ENCODE measurements around the gene NEK2. TPM values are rescaled to one million over a fixed set of nuclear protein-coding genes. Genes with fewer than 3 reads are reported as not detected.
"Not testable (repeated sequence)": the region's sequence is repeated elsewhere in the genome, so short reads cannot be mapped to it uniquely, and the experiment has no call there.

NEK2 gene
- total RNA-seq, 4 donors from 2014 or later = 17.7 TPM; not detected in 3

- intact Hi-C loops (cut with DNase I; ENCODE audit: low total_unique reads) = no loop called here
- Histone ChIP-seq H3K9me3 (no peaks in the 10 kb centered on the region), H3K4me1 (no peaks in the 10 kb centered on the region), H3K27me3 (no peaks in the 10 kb centered on the region), H3K36me3 (no peaks in the 10 kb centered on the region), H3K27ac (no peak overlapping the region), H3K4me3 (no peak overlapping the region)
- TF ChIP-seq, protein P1, sequence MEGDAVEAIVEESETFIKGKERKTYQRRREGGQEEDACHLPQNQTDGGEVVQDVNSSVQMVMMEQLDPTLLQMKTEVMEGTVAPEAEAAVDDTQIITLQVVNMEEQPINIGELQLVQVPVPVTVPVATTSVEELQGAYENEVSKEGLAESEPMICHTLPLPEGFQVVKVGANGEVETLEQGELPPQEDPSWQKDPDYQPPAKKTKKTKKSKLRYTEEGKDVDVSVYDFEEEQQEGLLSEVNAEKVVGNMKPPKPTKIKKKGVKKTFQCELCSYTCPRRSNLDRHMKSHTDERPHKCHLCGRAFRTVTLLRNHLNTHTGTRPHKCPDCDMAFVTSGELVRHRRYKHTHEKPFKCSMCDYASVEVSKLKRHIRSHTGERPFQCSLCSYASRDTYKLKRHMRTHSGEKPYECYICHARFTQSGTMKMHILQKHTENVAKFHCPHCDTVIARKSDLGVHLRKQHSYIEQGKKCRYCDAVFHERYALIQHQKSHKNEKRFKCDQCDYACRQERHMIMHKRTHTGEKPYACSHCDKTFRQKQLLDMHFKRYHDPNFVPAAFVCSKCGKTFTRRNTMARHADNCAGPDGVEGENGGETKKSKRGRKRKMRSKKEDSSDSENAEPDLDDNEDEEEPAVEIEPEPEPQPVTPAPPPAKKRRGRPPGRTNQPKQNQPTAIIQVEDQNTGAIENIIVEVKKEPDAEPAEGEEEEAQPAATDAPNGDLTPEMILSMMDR (IDR thresholded peaks at IDR 0.05) = no peak
- no peak for TF ChIP-seq POLR2A (IDR thresholded peaks at IDR 0.05)
- DNase-seq = no peak
Observed at GRCh38 chr1:211632117-211632807, 43.2 kb downstream of the NEK2 start.

DNA sequence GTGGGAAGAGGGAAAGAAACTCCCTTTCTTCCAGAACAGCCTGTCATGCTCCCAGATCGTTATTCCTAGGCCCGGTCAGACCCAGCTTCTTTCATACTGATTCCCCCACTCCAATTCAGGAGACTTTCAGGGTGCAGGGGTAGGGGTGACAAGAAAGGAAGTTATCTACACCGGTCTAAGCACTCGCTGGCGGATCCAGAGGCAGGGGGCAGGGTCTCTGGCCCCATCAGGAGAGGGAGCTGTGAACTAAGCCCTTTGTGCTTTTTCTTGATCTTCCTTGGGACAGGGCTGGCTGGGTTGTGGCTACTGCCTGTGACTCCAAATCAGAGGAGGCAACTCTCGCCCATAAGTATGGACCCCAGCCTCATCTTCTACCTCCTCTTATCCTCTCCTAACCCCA, 44.3 kb downstream of the NEK2 start:
- intact Hi-C loops (cut with DNase I; ENCODE audit: low total_unique reads) = no loop called here
- TF ChIP-seq, protein P1 (IDR thresholded peaks at IDR 0.05) = no peak
- no peak for TF ChIP-seq POLR2A (IDR thresholded peaks at IDR 0.05)
- DNase-seq = no peak
- Histone ChIP-seq H3K9me3 (no peaks in the 10 kb centered on the region), H3K27me3 (no peaks in the 10 kb centered on the region), H3K4me1 (no peaks in the 10 kb centered on the region), H3K4me3 (no peak overlapping the region), H3K36me3 (no peaks in the 10 kb centered on the region), H3K27ac (no peak overlapping the region)

DNA sequence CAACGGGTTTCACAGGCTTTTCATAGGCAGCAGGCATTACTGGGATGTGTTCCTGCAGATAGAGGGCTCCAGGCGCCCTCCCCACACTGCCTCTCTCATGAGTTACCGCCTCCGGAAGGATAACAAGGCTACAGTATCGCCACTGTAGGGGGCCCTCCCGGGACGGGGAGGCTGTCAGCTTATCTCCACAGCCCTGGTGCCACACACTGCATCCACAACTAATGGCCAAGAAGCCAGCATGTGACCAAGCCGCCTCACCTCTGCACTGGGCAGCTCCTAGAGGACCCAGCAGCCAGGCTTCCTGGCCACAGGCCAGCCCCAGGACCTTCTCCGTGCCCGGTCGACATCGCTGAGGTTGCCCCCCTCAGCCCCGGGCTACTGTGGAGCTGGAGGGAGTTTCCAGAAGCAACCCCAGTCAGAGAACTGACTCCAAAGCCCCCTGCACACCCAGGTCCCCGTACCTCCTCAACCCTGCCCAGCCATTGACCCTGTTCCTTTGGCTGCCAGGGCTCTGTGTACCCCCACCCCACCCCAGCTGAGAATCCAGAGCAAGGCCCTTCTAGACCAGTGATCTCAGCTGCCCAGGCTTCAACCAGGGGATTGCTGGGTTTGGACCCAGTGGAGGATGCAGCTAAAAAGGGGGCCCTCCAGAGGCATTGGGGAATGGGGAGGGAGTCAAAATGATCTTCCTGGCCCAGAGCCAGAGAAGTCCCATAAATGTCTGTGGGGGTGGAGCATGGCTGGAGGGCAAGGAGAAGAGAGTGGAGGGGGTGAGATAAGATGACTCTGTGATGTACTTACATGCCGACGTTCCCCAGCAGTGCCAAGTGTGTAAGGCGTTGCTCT, 45.0 kb downstream of the NEK2 start:
- Histone ChIP-seq H3K4me1 (no peaks in the 10 kb centered on the region), H3K27me3 (no peaks in the 10 kb centered on the region), H3K36me3 (no peaks in the 10 kb centered on the region), H3K27ac (no peak overlapping the region), H3K9me3 (no peaks in the 10 kb centered on the region), H3K4me3 (no peak overlapping the region)
- DNase-seq = no peak
- intact Hi-C loops (cut with DNase I; ENCODE audit: low total_unique reads) = no loop called here
- no peak for TF ChIP-seq POLR2A (IDR thresholded peaks at IDR 0.05)
- TF ChIP-seq, protein P1 (IDR thresholded peaks at IDR 0.05) = no peak

GRCh38 chr1:211628417-211628816, 47.0 kb downstream of the NEK2 start:
- Histone ChIP-seq H3K27ac (no peak overlapping the region), H3K4me1 (no peaks in the 10 kb centered on the region), H3K36me3 (no peaks in the 10 kb centered on the region), H3K27me3 (no peaks in the 10 kb centered on the region), H3K4me3 (no peak overlapping the region), H3K9me3 (no peaks in the 10 kb centered on the region)
- TF ChIP-seq POLR2A (IDR thresholded peaks at IDR 0.05) = no peak
- TF ChIP-seq, protein P1 (IDR thresholded peaks at IDR 0.05) = no peak
- DNase-seq = no peak
- intact Hi-C loops (cut with DNase I; ENCODE audit: low total_unique reads) = no loop called here

DNA sequence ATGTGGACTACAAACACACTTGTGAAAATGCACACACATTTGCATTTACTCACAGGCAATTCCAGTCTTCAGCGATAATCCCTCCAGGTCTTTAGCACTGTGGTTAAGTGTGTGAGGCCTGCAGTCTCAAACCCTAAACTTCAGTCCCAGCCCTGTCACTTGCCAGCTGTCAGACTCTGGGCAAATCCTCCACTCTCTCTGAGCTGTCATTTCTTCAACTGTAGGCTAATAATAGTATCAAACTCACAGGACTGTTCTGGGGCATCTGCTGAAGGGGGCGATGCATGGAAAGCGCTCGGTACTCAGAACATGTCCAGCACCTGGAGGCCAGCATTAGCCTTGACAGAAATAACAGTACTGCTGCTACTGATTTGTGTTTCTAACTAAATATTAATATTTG, 48.2 kb downstream of the NEK2 start:
- intact Hi-C loops (cut with DNase I; ENCODE audit: low total_unique reads) = no loop called here
- no peak for TF ChIP-seq POLR2A (IDR thresholded peaks at IDR 0.05)
- TF ChIP-seq, protein P1 (IDR thresholded peaks at IDR 0.05) = no peak
- no peaks in the 10 kb centered on the region for H3K27me3 ChIP-seq

DNA sequence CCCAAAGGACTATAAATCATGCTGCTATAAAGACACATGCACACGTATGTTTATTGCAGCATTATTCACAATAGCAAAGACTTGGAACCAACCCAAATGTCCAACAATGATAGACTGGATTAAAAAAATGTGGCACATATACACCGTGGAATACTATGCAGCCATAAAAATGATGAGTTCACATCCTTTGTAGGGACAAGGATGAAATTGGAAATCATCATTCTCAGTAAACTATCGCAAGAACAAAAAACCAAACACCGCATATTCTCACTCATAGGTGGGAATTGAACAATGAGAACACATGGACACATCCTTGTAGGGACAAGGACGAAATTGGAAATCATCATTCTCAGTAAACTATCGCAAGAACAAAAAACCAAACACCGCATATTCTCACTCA, 49.6 kb downstream of the NEK2 start:
- intact Hi-C loops (cut with DNase I; ENCODE audit: low total_unique reads); DNase-seq: not testable (repeated sequence)

More for the DNA sequence above, 48.2 kb downstream of the NEK2 start:
- no peak overlapping the region for H3K4me3 ChIP-seq
- H3K4me1 ChIP-seq = no peaks in the 10 kb centered on the region
- H3K9me3 ChIP-seq = no peaks in the 10 kb centered on the region
- H3K36me3 ChIP-seq = no peaks in the 10 kb centered on the region
- H3K27ac ChIP-seq = no peak overlapping the region
- no peak for DNase-seq

More for the DNA sequence above, 49.6 kb downstream of the NEK2 start:
- not testable (repeated sequence) for H3K36me3 ChIP-seq, H3K27ac ChIP-seq, H3K4me1 ChIP-seq, H3K4me3 ChIP-seq, H3K9me3 ChIP-seq, H3K27me3 ChIP-seq

Measured in uterus (tissue), 4 donors.